Cardiac muscle cell (in vitro differentiated cells and primary cell): ENCODE data around the gene SDK2. TPM values are rescaled to one million over a fixed set of nuclear protein-coding genes. Genes with fewer than 3 reads are reported as not detected.
A peak's percentile ranks its signal among the peaks of the same experiment; 100 is the strongest.
"Not testable (repeated sequence)": the region's sequence is repeated elsewhere in the genome, so short reads cannot be mapped to it uniquely, and the experiment has no call there.

Source experiments
- DNase-seq, 2 donors: peaks; one replicate each; pipeline versions ENCODE4 v3.0.0 to v3.0.0-alpha.2; 2010 to 2017; ENCODE audit warnings: low read depth in 1 of 2, low spot score in 1 of 2
- H3K27ac ChIP-seq: fragments of 200-600 bp; sonication (generic); 2 replicates; pipeline ENCODE4 v1.5.1; 2016
- H3K27me3 ChIP-seq: fragments of 200-600 bp; sonication (generic); 2 replicates; pipeline ENCODE4 v1.6.0; 2016; ENCODE audit warnings: control low read depth
- H3K36me3 ChIP-seq: fragments of 200-600 bp; sonication (generic); 2 replicates; pipeline ENCODE4 v1.5.1; 2016; ENCODE audit warnings: control low read depth
- H3K4me1 ChIP-seq: fragments of 200-600 bp; sonication (generic); 2 replicates; pipeline ENCODE4 v1.8.1; 2017; ENCODE audit warnings: low read depth, mild to moderate bottlenecking, mixed run types
- H3K4me3 ChIP-seq: fragments of 200-600 bp; sonication (generic); 2 replicates; pipeline ENCODE4 v1.5.1; 2016; ENCODE audit warnings: mild to moderate bottlenecking
- H3K9me3 ChIP-seq: fragments of 200-600 bp; sonication (generic); 2 replicates; pipeline ENCODE4 v1.5.1; 2017; ENCODE audit warnings: low read depth, mild to moderate bottlenecking, control low read depth
- CTCF ChIP-seq: IDR thresholded peaks from 2 replicates; pipeline ENCODE4 v1.5.1; 2012; ENCODE audit warnings: low read depth, mild to moderate bottlenecking, low read length
- polyA plus RNA-seq: library from polyadenylated mRNA; unstranded; fragments of >200 nt; fragmentation: Nextera tagmentation; extraction: Ambion mirVana; gene quantifications from 2 replicates; pipeline ENCODE4 v1.2.1, GENCODE V29; 2016
- total RNA-seq: library from RNA; depleted of rRNA; stranded (reverse); fragments of >200 nt; gene quantifications from 2 replicates; pipeline ENCODE4 v1.2.3, GENCODE V29; 2016

The SDK2 gene
- total and polyA plus RNA-seq, 2 experiments from 2014 or later: 11.8 to 46.8 TPM

GRCh38 chr17:73480740-73481139 lies 163.5 kb downstream of the SDK2 start:
- H3K4me3 ChIP-seq: no peak overlapping the region
- H3K27me3 ChIP-seq: no peaks in the 10 kb centered on the region
- H3K4me1 ChIP-seq: peaks cover 23% of the 10 kb centered on the region
- TF ChIP-seq CTCF: no peak
- peak in 1 of 2 donors; percentile 74 for DNase-seq
- no peaks in the 10 kb centered on the region for H3K9me3 ChIP-seq
- H3K27ac ChIP-seq: peak overlapping the region; percentile 59
- no peaks in the 10 kb centered on the region for H3K36me3 ChIP-seq

- Histone ChIP-seq H3K27me3 (no peaks in the 10 kb centered on the region), H3K4me3 (no peak overlapping the region), H3K36me3 (no peaks in the 10 kb centered on the region), H3K27ac (no peak overlapping the region), H3K9me3 (no peaks in the 10 kb centered on the region), H3K4me1 (peaks cover 29% of the 10 kb centered on the region)
- no peak for DNase-seq
- TF ChIP-seq CTCF: no peak
Observed at GRCh38 chr17:73478768-73479424, 165.3 kb downstream of the SDK2 start.

- no peak overlapping the region for H3K27ac ChIP-seq
Observed at GRCh38 chr17:73478334-73478733, 165.9 kb downstream of the SDK2 start.

GRCh38 chr17:73476890-73477350 lies 167.3 kb downstream of the SDK2 start:
- H3K36me3 ChIP-seq: no peaks in the 10 kb centered on the region
- peak overlapping the region; percentile 85 for H3K27ac ChIP-seq
- DNase-seq: peak in 1 of 2 donors; percentile 63
- H3K9me3 ChIP-seq: no peaks in the 10 kb centered on the region
- H3K4me1 ChIP-seq: peaks cover 37% of the 10 kb centered on the region
- TF ChIP-seq CTCF: no peak
- H3K27me3 ChIP-seq: no peaks in the 10 kb centered on the region
- H3K4me3 ChIP-seq: no peak overlapping the region

More at GRCh38 chr17:73478334-73478733, 165.9 kb downstream of the SDK2 start:
- no peak overlapping the region for H3K4me3 ChIP-seq
- TF ChIP-seq CTCF: no peak
- peaks cover 35% of the 10 kb centered on the region for H3K4me1 ChIP-seq
- no peaks in the 10 kb centered on the region for H3K36me3 ChIP-seq
- H3K9me3 ChIP-seq: no peaks in the 10 kb centered on the region
- no peaks in the 10 kb centered on the region for H3K27me3 ChIP-seq
- no peak for DNase-seq

- Histone ChIP-seq H3K36me3 (no peaks in the 10 kb centered on the region), H3K27ac (peak overlapping the region; percentile 78), H3K9me3 (no peaks in the 10 kb centered on the region), H3K4me1 (peaks cover 42% of the 10 kb centered on the region), H3K27me3 (no peaks in the 10 kb centered on the region), H3K4me3 (no peak overlapping the region)
- no peak for TF ChIP-seq CTCF
- DNase-seq: peak; percentile 83 to 90
Observed at GRCh38 chr17:73474370-73474988, 169.8 kb downstream of the SDK2 start.

GRCh38 chr17:73472715-73473114 lies 171.5 kb downstream of the SDK2 start:
- peaks cover 39% of the 10 kb centered on the region for H3K4me1 ChIP-seq
- H3K4me3 ChIP-seq, H3K27me3 ChIP-seq, H3K27ac ChIP-seq, DNase-seq, H3K9me3 ChIP-seq, H3K36me3 ChIP-seq: not testable (repeated sequence)
